PC-3 (cell line): Measurements from ENCODE around the gene NOXA1. TPM values are rescaled to one million over a fixed set of nuclear protein-coding genes. Genes with fewer than 3 reads are reported as not detected.

Source experiments
- ATAC-seq: fragments of 200-7000 bp; cut with Tn5 transposase; 2 replicates; pipeline ENCODE4 v1.9.1; 2020; ENCODE audit warnings: mild to moderate bottlenecking, moderate library complexity
- BruUV-seq: library from RNA; stranded (reverse); fragments of 400-500 nt; replicated peaks from 2 replicates; lab custom pipeline; 2021; lab: Mats Ljungman, UMichigan
- CTCF ChIA-PET: fragments of 300-600 bp; sonication (Branson Sonifier 250); formaldehyde crosslinking; loops from one replicate; lab custom pipeline; 2022; ENCODE audit warnings: antibody characterized with exemption; lab: Charles Lee
- POLR2A ChIA-PET: fragments of 300-600 bp; sonication (Branson Sonifier 250); formaldehyde crosslinking; loops from one replicate; lab custom pipeline; 2022; ENCODE audit warnings: antibody characterized with exemption; ENCODE audit not compliant: unreplicated experiment; lab: Charles Lee
- DNase-seq: peaks from one replicate; pipeline ENCODE4 v3.0.0-alpha.2; 2015
- H2AFZ ChIP-seq: fragments of 300-600 bp; sonication (generic); 2 replicates; pipeline ENCODE4 v1.6.0; 2016; ENCODE audit warnings: antibody characterized with exemption, low read length
- H3F3A ChIP-seq: fragments of 300-600 bp; sonication (generic); one replicate; pipeline ENCODE4 v1.6.0; 2017; ENCODE audit warnings: antibody characterized with exemption, low read length, control low read depth, mild to moderate bottlenecking; ENCODE audit not compliant: unreplicated experiment
- H3K27ac ChIP-seq: fragments of 300-600 bp; sonication (generic); 2 replicates; pipeline ENCODE4 v1.5.1; 2016; ENCODE audit warnings: mild to moderate bottlenecking, low read length
- H3K27me3 ChIP-seq: fragments of 300-600 bp; sonication (generic); 2 replicates; pipeline ENCODE4 v1.6.1; 2016; ENCODE audit warnings: low read length, mixed read lengths
- H3K36me3 ChIP-seq: fragments of 300-600 bp; sonication (generic); 2 replicates; pipeline ENCODE4 v1.6.1; 2016; ENCODE audit warnings: low read depth, mixed run types, low read length, mixed read lengths
- H3K4me1 ChIP-seq: fragments of 300-600 bp; sonication (generic); 2 replicates; pipeline ENCODE4 v1.5.1; 2016; ENCODE audit warnings: low read length; ENCODE audit not compliant: insufficient read depth
- H3K4me2 ChIP-seq: fragments of 300-600 bp; sonication (generic); 2 replicates; pipeline ENCODE4 v1.6.0; 2016; ENCODE audit warnings: low read length
- H3K4me3 ChIP-seq: fragments of 300-600 bp; sonication (generic); 2 replicates; pipeline ENCODE4 v1.5.1; 2016; ENCODE audit warnings: mild to moderate bottlenecking, low read length, mixed read lengths
- H3K79me2 ChIP-seq: fragments of 300-600 bp; sonication (generic); 2 replicates; pipeline ENCODE4 v1.6.1; 2017; ENCODE audit warnings: low read length, mixed read lengths
- H3K9ac ChIP-seq: fragments of 300-600 bp; sonication (generic); 2 replicates; pipeline ENCODE4 v1.6.0; 2016; ENCODE audit warnings: mild to moderate bottlenecking, low read length
- H3K9me2 ChIP-seq: fragments of 300-600 bp; sonication (generic); replicated peaks from 2 replicates; pipeline ENCODE4 v1.6.1; 2016; ENCODE audit warnings: mixed run types, low read length, mixed read lengths
- H3K9me3 ChIP-seq: fragments of 300-600 bp; sonication (generic); 2 replicates; pipeline ENCODE4 v1.6.1; 2016; ENCODE audit warnings: low read length, mixed read lengths
- H4K20me1 ChIP-seq: fragments of 300-600 bp; sonication (generic); 2 replicates; pipeline ENCODE4 v1.6.1; 2016; ENCODE audit warnings: low read length, mixed read lengths
- EZH2 ChIP-seq: fragments of 300-600 bp; sonication (generic); IDR thresholded peaks from one replicate; pipeline ENCODE4 v1.6.1; 2017; ENCODE audit warnings: antibody characterized with exemption, mild to moderate bottlenecking, low read length; ENCODE audit not compliant: unreplicated experiment
- EZH2phosphoT487 ChIP-seq: fragments of 300-600 bp; sonication (generic); IDR thresholded peaks from 2 replicates; pipeline ENCODE4 v1.6.1; 2018; ENCODE audit warnings: mild to moderate bottlenecking, antibody characterized with exemption, low read length, borderline replicate concordance
- intact Hi-C: fragments of 100-400 bp; cut with micrococcal nuclease; formaldehyde crosslinking; loops from 2 replicates; pipeline ENCODE4 v1.9.0; 2023
- microRNA-seq: library from miRNA; unstranded; fragments of <30 nt; microRNA quantifications from one replicate; pipeline ENCODE4 v1.1.0, GENCODE V29; 2020; ENCODE audit not compliant: unreplicated experiment
- total RNA-seq: library from RNA; depleted of rRNA; stranded (reverse); fragments of >200 nt; gene quantifications from 2 replicates; pipeline ENCODE4 v1.2.3, GENCODE V29; 2014; rRNA removed
- TF ChIP-seq, protein P1 (sequence below): fragments of 300-600 bp; sonication (generic); conservative IDR thresholded peaks from 2 replicates; pipeline ENCODE4 v1.5.1; 2017; ENCODE audit warnings: antibody characterized with exemption, low read depth, mild to moderate bottlenecking, low read length

NOXA1 gene
- total RNA-seq, 1 experiment from 2014 or later = 0.51 TPM

DNA sequence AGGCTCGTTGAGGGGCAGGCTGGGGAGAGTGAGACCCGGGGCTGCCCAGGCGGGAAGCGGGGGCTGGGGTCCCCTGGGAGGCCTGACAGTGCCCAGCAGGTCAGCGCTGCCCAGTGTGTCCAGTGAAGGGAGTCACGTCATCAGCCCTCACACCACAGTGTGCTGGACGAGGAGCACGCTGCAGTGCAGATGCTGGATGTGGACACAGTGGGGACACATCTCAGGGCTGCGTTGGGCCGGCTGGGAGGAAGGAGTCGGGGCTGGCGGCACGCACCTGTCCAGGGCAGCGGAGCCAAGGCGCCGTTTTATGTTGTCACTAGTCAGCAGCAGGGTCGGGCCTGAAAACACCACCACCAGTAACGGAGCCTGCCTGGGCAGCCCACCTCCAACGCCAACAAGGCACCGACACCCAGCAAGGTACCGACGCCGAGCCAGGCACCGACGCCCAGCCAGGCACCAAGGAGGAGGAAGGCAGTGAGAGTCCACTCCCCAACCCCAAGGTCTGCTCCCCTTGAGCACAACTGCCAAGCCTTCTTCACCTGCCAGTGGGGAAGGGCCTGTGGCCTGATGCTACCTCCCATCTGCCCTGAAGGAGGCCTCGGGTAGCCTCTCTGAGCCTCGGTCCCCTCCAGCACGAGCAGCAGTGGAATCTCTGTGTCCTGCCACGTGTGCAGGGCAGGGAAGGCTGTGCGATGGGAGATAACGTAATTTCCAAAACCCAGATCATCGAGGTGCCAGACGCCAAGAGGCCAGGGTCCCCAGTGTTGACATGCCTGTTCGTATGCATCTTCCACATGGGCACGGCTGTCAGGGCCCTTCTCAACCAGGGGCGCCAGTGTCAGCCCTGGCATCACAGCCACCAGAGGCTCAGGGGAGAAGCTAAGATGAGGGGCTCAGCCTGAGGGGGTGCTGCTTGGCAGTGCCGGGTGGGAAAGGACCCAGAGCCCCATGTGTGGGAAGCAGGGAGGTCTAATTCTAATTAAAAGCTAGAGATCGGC is 57.8 kb downstream of the NOXA1 start:
- H3K9ac ChIP-seq = no peak overlapping the region
- peaks cover 24% of the 10 kb centered on the region for H3K4me1 ChIP-seq
- no peaks in the 10 kb centered on the region for H3F3A ChIP-seq
- H3K4me3 ChIP-seq = no peak overlapping the region
- TF ChIP-seq EZH2phosphoT487 = no peak
- TF ChIP-seq, protein P1, sequence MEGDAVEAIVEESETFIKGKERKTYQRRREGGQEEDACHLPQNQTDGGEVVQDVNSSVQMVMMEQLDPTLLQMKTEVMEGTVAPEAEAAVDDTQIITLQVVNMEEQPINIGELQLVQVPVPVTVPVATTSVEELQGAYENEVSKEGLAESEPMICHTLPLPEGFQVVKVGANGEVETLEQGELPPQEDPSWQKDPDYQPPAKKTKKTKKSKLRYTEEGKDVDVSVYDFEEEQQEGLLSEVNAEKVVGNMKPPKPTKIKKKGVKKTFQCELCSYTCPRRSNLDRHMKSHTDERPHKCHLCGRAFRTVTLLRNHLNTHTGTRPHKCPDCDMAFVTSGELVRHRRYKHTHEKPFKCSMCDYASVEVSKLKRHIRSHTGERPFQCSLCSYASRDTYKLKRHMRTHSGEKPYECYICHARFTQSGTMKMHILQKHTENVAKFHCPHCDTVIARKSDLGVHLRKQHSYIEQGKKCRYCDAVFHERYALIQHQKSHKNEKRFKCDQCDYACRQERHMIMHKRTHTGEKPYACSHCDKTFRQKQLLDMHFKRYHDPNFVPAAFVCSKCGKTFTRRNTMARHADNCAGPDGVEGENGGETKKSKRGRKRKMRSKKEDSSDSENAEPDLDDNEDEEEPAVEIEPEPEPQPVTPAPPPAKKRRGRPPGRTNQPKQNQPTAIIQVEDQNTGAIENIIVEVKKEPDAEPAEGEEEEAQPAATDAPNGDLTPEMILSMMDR = no peak
- TF ChIP-seq EZH2 = no peak
- no peak overlapping the region for H2AFZ ChIP-seq
- H3K27me3 ChIP-seq = no peaks in the 10 kb centered on the region
- BruUV-seq = no TSS peak
- H3K36me3 ChIP-seq = no peaks in the 10 kb centered on the region
- peak overlapping the region; percentile 27; the same call in 1 of the 2 replicates for H3K4me2 ChIP-seq
- H3K9me2 ChIP-seq = no peaks in the 10 kb centered on the region
- ATAC-seq (no peak), DNase-seq (no peak)
- no peaks in the 10 kb centered on the region for H3K79me2 ChIP-seq
- no peaks in the 10 kb centered on the region for H3K9me3 ChIP-seq
- CTCF ChIA-PET = interaction anchor here (0.6 kb wide), 1 partner anchor 54 kb away, joined by 3 read pairs; no protein-coding TSS in a partner anchor
- peak overlapping the region; percentile 89 for H3K27ac ChIP-seq
- POLR2A ChIA-PET = no interaction called here
- intact Hi-C loops = no loop called here
- no peaks in the 10 kb centered on the region for H4K20me1 ChIP-seq

DNA sequence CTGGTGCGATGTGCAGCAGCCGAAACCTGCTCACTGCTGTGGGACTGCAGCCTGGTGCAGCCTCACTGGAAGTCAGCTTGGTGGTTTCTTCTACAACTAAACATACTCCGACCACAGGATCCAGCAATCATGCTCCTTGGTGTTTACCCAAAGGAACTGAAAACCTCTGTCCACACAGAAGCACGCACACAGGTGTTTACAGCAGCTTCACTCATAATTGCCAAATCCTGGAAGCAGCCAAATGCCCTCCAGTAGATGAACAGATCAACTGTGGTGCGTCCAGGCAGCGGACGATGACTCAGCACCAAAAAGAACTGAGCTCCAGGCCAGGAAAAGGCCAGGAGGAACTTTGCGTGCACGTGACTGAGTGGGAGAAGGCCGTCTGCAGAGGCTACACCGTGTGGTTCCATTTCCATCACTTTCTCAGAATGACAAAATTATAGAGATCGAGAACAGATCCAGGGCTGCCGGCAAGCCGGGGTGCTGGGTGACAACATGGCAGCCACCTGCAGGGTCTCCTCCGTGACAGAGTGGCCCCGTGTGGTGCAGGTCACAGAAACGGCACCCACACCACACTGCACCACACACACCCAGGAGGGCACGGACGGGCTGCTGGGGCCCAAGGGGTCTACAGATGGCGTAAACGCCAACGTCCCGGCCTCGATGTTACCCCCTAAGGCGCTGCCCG is 59.0 kb downstream of the NOXA1 start:
- H4K20me1 ChIP-seq = no peaks in the 10 kb centered on the region
- H3F3A ChIP-seq = no peaks in the 10 kb centered on the region
- no peaks in the 10 kb centered on the region for H3K79me2 ChIP-seq
- CTCF ChIA-PET = interaction anchor here (0.6 to 1.1 kb wide), 4 partner anchors 23 to 196 kb away, joined by 3 to 5 read pairs (median 3); partner anchors contain the start of genes EXD3, NOXA1 and NSMF
- TF ChIP-seq EZH2 = no peak
- peak; percentile 69 for TF ChIP-seq EZH2phosphoT487
- TF ChIP-seq, protein P1 = no peak
- H2AFZ ChIP-seq = no peak overlapping the region
- DNase-seq (peak; percentile 94), ATAC-seq (peak; percentile 91)
- no peaks in the 10 kb centered on the region for H3K27me3 ChIP-seq
- intact Hi-C loops = loop anchor here (2.0 kb wide), 1 partner anchor 23 kb away; the partner anchor contains the start of gene NSMF
- BruUV-seq = no TSS peak
- POLR2A ChIA-PET = interaction anchor here (0.5 to 0.7 kb wide), 4 partner anchors 12 to 490 kb away, joined by 3 to 5 read pairs (median 3); partner anchors contain the start of gene PAXX
- peak overlapping the region; percentile 27 for H3K4me2 ChIP-seq
- peak overlapping the region; percentile 89 for H3K27ac ChIP-seq
- H3K4me1 ChIP-seq = peaks cover 24% of the 10 kb centered on the region
- peak overlapping the region; percentile 48 for H3K9ac ChIP-seq
- H3K9me3 ChIP-seq = no peaks in the 10 kb centered on the region
- H3K36me3 ChIP-seq = no peaks in the 10 kb centered on the region
- H3K9me2 ChIP-seq = no peaks in the 10 kb centered on the region
- H3K4me3 ChIP-seq = no peak overlapping the region

Small RNAs within 50 kb of the gene (microRNA-seq; reads per million reads assigned to microRNA genes)
- 1.3 reads per million for gene MIR7114

Other genes starting within 250 kb of the NOXA1 start
- 21.6 and 30.2 TPM in 2 replicates for gene ANAPC2, start 234.8 kb upstream of the NOXA1 start, total RNA-seq
- 123 and 148 TPM in 2 replicates for gene SSNA1, start 234.7 kb upstream of the NOXA1 start, total RNA-seq
- 11.3 and 14.7 TPM in 2 replicates for gene TPRN, start 222.7 kb upstream of the NOXA1 start, total RNA-seq
- 31.3 and 36.4 TPM in 2 replicates for gene TMEM203, start 217.7 kb upstream of the NOXA1 start, total RNA-seq
- 21.5 and 25.7 TPM in 2 replicates for gene NDOR1, start 217.7 kb upstream of the NOXA1 start, total RNA-seq
- 1.7 and 2.8 TPM in 2 replicates for gene RNF208, start 201.2 kb upstream of the NOXA1 start, total RNA-seq
- gene CYSRT1, start 198.2 kb upstream of the NOXA1 start, total RNA-seq = 0.29 and 1.3 TPM in 2 replicates
- 1.2 and 1.7 TPM in 2 replicates for gene RNF224, start 195.9 kb upstream of the NOXA1 start, total RNA-seq
- 1.0 and 1.5 TPM in 2 replicates for gene SLC34A3, start 192.5 kb upstream of the NOXA1 start, total RNA-seq
- gene TUBB4B, start 182.1 kb upstream of the NOXA1 start, total RNA-seq = 424 and 599 TPM in 2 replicates
- not detected in 2 replicates for gene STPG3, start 172.1 kb upstream of the NOXA1 start, total RNA-seq
- 50.7 and 69.5 TPM in 2 replicates for gene NELFB, start 168.1 kb upstream of the NOXA1 start, total RNA-seq
- 28.9 and 32.7 TPM in 2 replicates for gene TOR4A, start 145.7 kb upstream of the NOXA1 start, total RNA-seq
- 35.5 and 36.8 TPM in 2 replicates for gene NRARP, start 121.1 kb upstream of the NOXA1 start, total RNA-seq
- 1.9 and 3.1 TPM in 2 replicates for gene EXD3, start 231 bp upstream of the NOXA1 start, total RNA-seq
- gene ENTPD8, start 18.0 kb downstream of the NOXA1 start, total RNA-seq = 0.17 TPM in 1 of 2 replicates, not detected in the other
- gene NSMF, start 35.9 kb downstream of the NOXA1 start, total RNA-seq = 29.5 and 30.8 TPM in 2 replicates
- gene PNPLA7, start 127.0 kb downstream of the NOXA1 start, total RNA-seq = 0.77 and 0.81 TPM in 2 replicates
- 159 and 193 TPM in 2 replicates for gene MRPL41, start 128.5 kb downstream of the NOXA1 start, total RNA-seq
- gene DPH7, start 155.5 kb downstream of the NOXA1 start, total RNA-seq = 35.1 and 40.9 TPM in 2 replicates
- gene ZMYND19, start 167.1 kb downstream of the NOXA1 start, total RNA-seq = 39.5 and 42.6 TPM in 2 replicates
- gene ARRDC1, start 182.3 kb downstream of the NOXA1 start, total RNA-seq = 77.5 and 78.0 TPM in 2 replicates
- 42.8 and 76.3 TPM in 2 replicates for gene EHMT1, start 195.6 kb downstream of the NOXA1 start, total RNA-seq